Spleen (tissue), 11 donors: Measurements from ENCODE around the gene KRT84. TPM values are rescaled to one million over a fixed set of nuclear protein-coding genes. Genes with fewer than 3 reads are reported as not detected.
A peak's percentile ranks its signal among the peaks of the same experiment; 100 is the strongest.

Experiments used
- DNase-seq: peaks from one replicate; pipeline ENCODE4 v3.0.0-alpha.2; 2020
- H3K27ac ChIP-seq, 8 donors: fragments of 200-600 bp; sonication (generic) in 7 of 8; 1 replicate in 4 of 8; 2 replicates in 4 of 8; pipeline versions ENCODE4 v1.5.0 to v1.8.0; 2016 to 2021; ENCODE audit warnings: inconsistent platforms in 4 of 8, mild to moderate bottlenecking in 4 of 8, moderate library complexity in 1 of 8
- H3K27me3 ChIP-seq, 7 donors: fragments of 200-600 bp; sonication (generic) in 6 of 7; replicated peaks in 1 of 7; 1 replicate in 4 of 7; 2 replicates in 3 of 7; pipeline versions ENCODE4 v1.5.0 to v1.8.0; 2016 to 2021; ENCODE audit warnings: inconsistent platforms in 3 of 7, mild to moderate bottlenecking in 1 of 7
- H3K36me3 ChIP-seq, 6 donors: fragments of 200-600 bp; sonication (generic) in 5 of 6; 1 replicate in 4 of 6; 2 replicates in 2 of 6; pipeline versions ENCODE4 v1.5.0 to v1.8.0; 2016 to 2021; ENCODE audit warnings: inconsistent platforms in 2 of 6
- H3K4me1 ChIP-seq, 6 donors: fragments of 200-600 bp; sonication (generic) in 5 of 6; 1 replicate in 3 of 6; 2 replicates in 3 of 6; pipeline versions ENCODE4 v1.5.0 to v1.8.0; 2016 to 2021; ENCODE audit warnings: inconsistent platforms in 3 of 6
- H3K4me3 ChIP-seq, 8 donors: fragments of 200-600 bp; sonication (generic) in 7 of 8; 1 replicate in 4 of 8; 2 replicates in 4 of 8; pipeline versions ENCODE4 v1.5.0 to v1.8.0; 2016 to 2021; ENCODE audit warnings: inconsistent platforms in 4 of 8, mild to moderate bottlenecking in 4 of 8, moderate library complexity in 2 of 8
- H3K9me3 ChIP-seq, 8 donors: fragments of 200-600 bp; sonication (generic) in 7 of 8; 1 replicate in 4 of 8; 2 replicates in 4 of 8; pipeline versions ENCODE4 v1.5.0 to v1.8.0; 2016 to 2021; ENCODE audit warnings: inconsistent platforms in 4 of 8
- POLR2A ChIP-seq, 3 donors: fragments of 450-650 bp; IDR thresholded peaks; one replicate each; pipeline ENCODE4 v1.5.1; 2017; ENCODE audit warnings: antibody characterized with exemption in 3 of 3, mild to moderate bottlenecking in 1 of 3
- POLR2AphosphoS5 ChIP-seq, 3 donors: sonication (generic); formaldehyde crosslinking; IDR thresholded peaks; one replicate each; pipeline ENCODE4 v1.5.1; 2017; ENCODE audit warnings: antibody characterized with exemption in 3 of 3
- WGBS, 5 donors: extraction: QIAGEN DNeasy Blood & Tissue Kit in 3 of 5; methylation state at CpG; one replicate each; pipeline versions ENCODE4 v1.1.5 to v1.1.7; 2013 to 2018; 5-methylcytosine and 5-hydroxymethylcytosine counted together
- intact Hi-C: fragments of 100-400 bp; cut with DNase I; formaldehyde crosslinking; loops from one replicate; pipeline ENCODE4 v1.15.0; 2023; ENCODE audit warnings: low total_unique reads
- polyA plus RNA-seq, 3 donors: library from polyadenylated mRNA; stranded (reverse); fragments of 200-250 nt; gene quantifications; one replicate each; pipeline ENCODE4 v1.2.1, GENCODE V29; 2013
- total RNA-seq, 7 donors: library from RNA; depleted of rRNA in 3 of 7; stranded (reverse); fragments of >200 nt in 3 of 7; fragmentation: NEBNext Ultra II Directional in 4 of 7; extraction: Animal tissue kit (Norgen Biotek cat#: 25700) in 4 of 7; gene quantifications; one replicate each; pipeline versions ENCODE4 v1.1.0 to v1.2.1, GENCODE V29; 2016 to 2021
- TF ChIP-seq, protein P1 (sequence below), 11 experiments: fragments of 200-600 bp in 7 of 11; fragments of 450-650 bp in 4 of 11; sonication (generic) in 4 of 11; IDR thresholded peaks in 8 of 11; conservative IDR thresholded peaks in 3 of 11; 1 replicate in 7 of 11; 2 replicates in 4 of 11; pipeline versions ENCODE4 v1.4.0 to v1.8.0; 2016 to 2021; ENCODE audit warnings: antibody characterized with exemption in 11 of 11, inconsistent platforms in 4 of 11, mild to moderate bottlenecking in 1 of 11
- donor health status: healthy with polysubstance abuse.
- donor health status: DM: no; HTN: no; CAD: no; lungs with moderate emphysema.
- donor health status: DM: no; HTN: no; CAD: no.
- donor health status: Bipolar disorder and iron deficiency.
- donor health status: healthy.
- donor health status: DM: no; HTN: no; CAD: no.
- donor health status: DM: yes; HTN: yes; CAD: no.

The KRT84 gene
- total and polyA plus RNA-seq, 10 donors = 0.52 TPM; not detected in 9

DNA sequence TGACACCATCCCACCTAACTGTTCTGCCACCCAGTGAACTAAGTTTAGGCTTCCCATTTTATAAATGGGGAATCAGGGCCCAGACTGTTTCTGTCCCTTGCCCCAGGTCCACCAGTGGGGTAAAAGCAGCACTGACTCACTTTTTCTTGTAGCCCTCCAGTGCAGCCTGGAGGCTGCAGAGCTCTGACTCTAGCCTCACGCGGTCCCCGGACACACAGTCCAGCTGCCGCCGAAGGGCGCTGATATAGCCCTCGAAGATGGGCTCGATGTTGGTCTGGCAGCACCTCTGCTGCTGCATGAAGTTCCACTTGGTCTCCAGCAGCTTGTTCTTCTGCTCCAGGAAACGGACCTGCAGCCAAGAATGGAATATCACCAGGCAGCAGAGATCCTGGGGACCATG, 18.1 kb upstream of the KRT84 start:
- WGBS, 5 donors = 89 to 94% (median 92%) methylated on average over 9 of the region's 9 CpGs
- peak; percentile 67 for DNase-seq
- TF ChIP-seq POLR2A (IDR thresholded peaks at IDR 0.05) (no peak), POLR2AphosphoS5 (IDR thresholded peaks at IDR 0.05) (no peak)
- TF ChIP-seq, protein P1, sequence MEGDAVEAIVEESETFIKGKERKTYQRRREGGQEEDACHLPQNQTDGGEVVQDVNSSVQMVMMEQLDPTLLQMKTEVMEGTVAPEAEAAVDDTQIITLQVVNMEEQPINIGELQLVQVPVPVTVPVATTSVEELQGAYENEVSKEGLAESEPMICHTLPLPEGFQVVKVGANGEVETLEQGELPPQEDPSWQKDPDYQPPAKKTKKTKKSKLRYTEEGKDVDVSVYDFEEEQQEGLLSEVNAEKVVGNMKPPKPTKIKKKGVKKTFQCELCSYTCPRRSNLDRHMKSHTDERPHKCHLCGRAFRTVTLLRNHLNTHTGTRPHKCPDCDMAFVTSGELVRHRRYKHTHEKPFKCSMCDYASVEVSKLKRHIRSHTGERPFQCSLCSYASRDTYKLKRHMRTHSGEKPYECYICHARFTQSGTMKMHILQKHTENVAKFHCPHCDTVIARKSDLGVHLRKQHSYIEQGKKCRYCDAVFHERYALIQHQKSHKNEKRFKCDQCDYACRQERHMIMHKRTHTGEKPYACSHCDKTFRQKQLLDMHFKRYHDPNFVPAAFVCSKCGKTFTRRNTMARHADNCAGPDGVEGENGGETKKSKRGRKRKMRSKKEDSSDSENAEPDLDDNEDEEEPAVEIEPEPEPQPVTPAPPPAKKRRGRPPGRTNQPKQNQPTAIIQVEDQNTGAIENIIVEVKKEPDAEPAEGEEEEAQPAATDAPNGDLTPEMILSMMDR (IDR thresholded peaks at IDR 0.05 in 8 of 11, conservative IDR thresholded peaks at IDR 0.05 in 3 of 11) = no peak
- Histone ChIP-seq H3K4me3 (no peak overlapping the region), H3K9me3 (no peaks in the 10 kb centered on the region), H3K27ac (no peak overlapping the region), H3K4me1 (no peaks in the 10 kb centered on the region), H3K36me3 (no peaks in the 10 kb centered on the region), H3K27me3 (peaks cover 0 to 31% (median 0%) of the 10 kb centered on the region in 7 donors)
- intact Hi-C loops = no loop called here

DNA sequence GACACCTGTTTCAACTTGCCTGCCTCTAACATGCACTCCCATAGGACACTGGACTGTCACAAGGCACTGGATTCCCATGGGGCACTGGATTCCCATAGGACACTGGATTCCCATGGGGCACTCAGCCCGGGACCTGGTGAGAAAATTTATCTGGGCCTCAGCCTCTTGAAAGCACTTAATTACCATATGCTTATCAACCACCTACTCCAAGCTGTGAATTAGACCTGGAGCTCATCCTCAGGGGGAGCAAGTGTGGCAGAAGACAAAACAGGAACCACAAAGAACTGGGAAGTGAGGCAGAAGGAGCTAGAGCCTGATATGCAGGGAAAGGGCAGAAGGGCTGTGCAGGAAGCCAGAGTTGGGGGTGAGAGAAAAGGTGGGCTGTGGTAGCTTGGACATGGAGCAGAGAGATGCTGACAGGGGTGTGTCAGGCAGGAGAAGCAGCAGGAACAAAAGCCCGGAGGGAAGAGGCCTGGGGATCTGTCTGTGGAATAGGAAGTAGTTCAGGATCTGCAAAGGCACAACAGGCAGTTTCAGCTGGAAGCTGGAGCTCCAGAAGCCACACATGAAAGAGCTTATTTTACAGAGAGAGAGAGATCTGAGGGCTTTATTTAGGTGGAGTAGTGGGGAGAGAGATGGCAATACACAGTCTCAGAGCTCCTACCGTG, 17.6 kb upstream of the KRT84 start:
- Histone ChIP-seq H3K36me3 (no peaks in the 10 kb centered on the region), H3K27ac (no peak overlapping the region), H3K4me3 (no peak overlapping the region), H3K9me3 (no peaks in the 10 kb centered on the region), H3K4me1 (no peaks in the 10 kb centered on the region), H3K27me3 (peaks cover 0 to 29% (median 0%) of the 10 kb centered on the region in 7 donors)
- intact Hi-C loops = no loop called here
- no peak for TF ChIP-seq POLR2A (IDR thresholded peaks at IDR 0.05)
- no peak for TF ChIP-seq POLR2AphosphoS5 (IDR thresholded peaks at IDR 0.05)
- TF ChIP-seq, protein P1 (IDR thresholded peaks at IDR 0.05 in 8 of 11, conservative IDR thresholded peaks at IDR 0.05 in 3 of 11) = no peak
- WGBS, 5 donors = 60 to 71% (median 60%) methylated on average over 3 of the region's 3 CpGs
- no peak for DNase-seq

DNA sequence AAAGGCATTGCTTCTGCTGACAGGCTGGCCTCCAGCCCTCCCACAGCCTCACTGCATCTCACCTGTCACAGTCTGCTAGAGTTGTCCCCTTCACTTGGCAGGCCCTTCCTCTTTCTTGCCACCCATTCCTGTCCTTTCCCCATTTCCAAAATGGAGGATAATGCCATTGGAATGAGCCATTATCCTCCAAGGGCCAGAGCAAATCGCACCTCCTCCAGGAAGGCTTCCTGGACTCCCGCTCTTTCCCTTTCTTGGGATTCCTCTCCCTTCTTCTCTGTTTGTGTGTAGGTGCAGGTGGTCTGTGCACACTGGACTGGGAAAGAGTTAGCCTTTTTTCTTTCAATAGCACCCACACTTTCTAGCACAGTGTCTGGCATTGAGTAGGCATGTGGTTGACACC, 16.9 kb upstream of the KRT84 start:
- Histone ChIP-seq H3K27me3 (peaks cover 0 to 26% (median 0%) of the 10 kb centered on the region in 7 donors), H3K4me3 (no peak overlapping the region), H3K27ac (no peak overlapping the region), H3K9me3 (no peaks in the 10 kb centered on the region), H3K4me1 (no peaks in the 10 kb centered on the region), H3K36me3 (no peaks in the 10 kb centered on the region)
- TF ChIP-seq POLR2AphosphoS5 (IDR thresholded peaks at IDR 0.05) = no peak
- no peak for TF ChIP-seq POLR2A (IDR thresholded peaks at IDR 0.05)
- TF ChIP-seq, protein P1 (IDR thresholded peaks at IDR 0.05 in 8 of 11, conservative IDR thresholded peaks at IDR 0.05 in 3 of 11) = no peak
- no peak for DNase-seq
- intact Hi-C loops = no loop called here
- 89 to 98% (median 92%) methylated on average over 2 of the region's 2 CpGs for WGBS, 5 donors

DNA sequence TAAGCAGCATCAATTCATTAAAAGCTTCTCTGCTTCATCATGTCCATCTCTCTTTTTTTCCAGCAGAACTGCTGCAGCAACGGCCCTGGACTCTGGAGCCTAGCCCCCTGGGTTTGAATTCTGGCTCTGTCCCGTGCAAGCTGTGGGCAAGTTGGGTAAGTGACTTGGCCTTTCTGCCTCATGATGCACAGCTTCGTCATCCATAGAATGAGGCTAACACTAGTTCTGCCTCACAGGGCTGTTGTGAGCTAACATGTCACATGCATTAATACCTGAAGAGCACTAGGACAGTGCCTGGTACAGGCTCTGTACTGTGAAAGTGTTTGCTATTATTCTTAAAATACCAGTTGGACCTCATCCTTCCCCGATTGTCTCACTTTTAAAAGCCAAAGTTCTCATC, 16.5 kb upstream of the KRT84 start:
- Histone ChIP-seq H3K4me1 (no peaks in the 10 kb centered on the region), H3K9me3 (no peaks in the 10 kb centered on the region), H3K4me3 (no peak overlapping the region), H3K27me3 (peaks cover 0 to 26% (median 0%) of the 10 kb centered on the region in 7 donors), H3K36me3 (no peaks in the 10 kb centered on the region), H3K27ac (no peak overlapping the region)
- intact Hi-C loops = no loop called here
- 58 to 85% (median 80%) methylated on average over 4 of the region's 4 CpGs for WGBS, 5 donors
- TF ChIP-seq, protein P1 (IDR thresholded peaks at IDR 0.05 in 8 of 11, conservative IDR thresholded peaks at IDR 0.05 in 3 of 11) = no peak
- no peak for TF ChIP-seq POLR2A (IDR thresholded peaks at IDR 0.05)
- no peak for TF ChIP-seq POLR2AphosphoS5 (IDR thresholded peaks at IDR 0.05)
- DNase-seq = no peak
